HepG2 (cell line): ENCODE measurements around the gene NLRP8. TPM values are rescaled to one million over a fixed set of nuclear protein-coding genes. Genes with fewer than 3 reads are reported as not detected.

Experiments used
- ATAC-seq: fragments of 200-7000 bp; cut with Tn5 transposase; 3 replicates; pipeline ENCODE4 v1.9.1; 2020; ENCODE audit warnings: mild to moderate bottlenecking, moderate library complexity
- BruUV-seq: library from RNA; stranded (reverse); fragments of 400-500 nt; replicated peaks from 2 replicates; lab custom pipeline; 2021; lab: Mats Ljungman, UMichigan
- CTCF ChIA-PET: fragments of 300-600 bp; formaldehyde crosslinking; extraction: SDS; loops from one replicate; lab custom pipeline; 2021; ENCODE audit warnings: low total read pairs, inconsistent platforms, low intra/inter-chr PET ratio; lab: Yijun Ruan, JAX
- POLR2A ChIA-PET: fragments of 350-600 bp; sonication (Branson Sonifier 250); formaldehyde crosslinking; loops from one replicate; lab custom pipeline; 2020; ENCODE audit warnings: antibody characterized with exemption, inconsistent platforms; lab: Yijun Ruan, JAX
- DNase-seq: peaks from one replicate; pipeline ENCODE4 v3.0.0-alpha.2; 2015; ENCODE audit warnings: low spot score
- FAIRE-seq: peaks from 3 replicates; lab custom pipeline; 2011; peaks lifted over from hg19 to GRCh38; lab: Jason Lieb, UNC
- H2AFZ ChIP-seq: one replicate; pipeline ENCODE4 v1.6.1; 2011; ENCODE audit warnings: low read length, inconsistent platforms
- H3K27ac ChIP-seq: fragments of 300-600 bp; 3 replicates; pipeline ENCODE4 v1.8.0; 2011; ENCODE audit warnings: mixed run types, mild to moderate bottlenecking, mixed read lengths, low read length, inconsistent platforms; ENCODE audit not compliant: insufficient read depth; ENCODE audit errors: extremely low read length
- H3K27me3 ChIP-seq, 2 experiments: fragments of 200-600 bp in 1 of 2; 2 replicates in 1 of 2; 3 replicates in 1 of 2; pipeline versions ENCODE4 v1.6.0 to v1.8.0; 2011; ENCODE audit warnings: low read length in 2 of 2, mild to moderate bottlenecking in 2 of 2, moderate library complexity in 2 of 2, inconsistent platforms in 1 of 2; ENCODE audit not compliant: insufficient read depth in 2 of 2, control insufficient read depth in 1 of 2
- H3K36me3 ChIP-seq, 2 experiments: fragments of 200-600 bp in 1 of 2; replicated peaks in 1 of 2; 2 replicates in 1 of 2; 3 replicates in 1 of 2; pipeline versions ENCODE4 v1.5.1 to v1.8.0; 2011; ENCODE audit warnings: low read length in 2 of 2, inconsistent platforms in 1 of 2; ENCODE audit not compliant: insufficient read depth in 2 of 2, control insufficient read depth in 1 of 2
- H3K4me1 ChIP-seq: 2 replicates; pipeline ENCODE4 v1.5.1; 2012; ENCODE audit warnings: low read length, inconsistent platforms; ENCODE audit not compliant: insufficient read depth
- H3K4me2 ChIP-seq: 2 replicates; pipeline ENCODE4 v1.6.0; 2011; ENCODE audit warnings: low read depth, low read length, inconsistent platforms
- H3K4me3 ChIP-seq, 3 experiments: fragments of 200-600 bp in 1 of 3; sonication (generic), shearing (Covaris generic) in 1 of 3; replicated peaks in 1 of 3; 2 replicates each; pipeline ENCODE4 v1.5.1; 2011 to 2016; ENCODE audit warnings: low read length in 3 of 3, inconsistent platforms in 2 of 3, low read depth in 2 of 3, mild to moderate bottlenecking in 2 of 3, control low read depth in 1 of 3, mixed read lengths in 1 of 3; ENCODE audit not compliant: insufficient read depth in 1 of 3
- H3K79me2 ChIP-seq: one replicate; pipeline ENCODE4 v1.6.1; 2011; ENCODE audit warnings: low read length, inconsistent platforms; ENCODE audit not compliant: insufficient read depth
- H3K9ac ChIP-seq: 2 replicates; pipeline ENCODE4 v1.6.0; 2011; ENCODE audit warnings: mild to moderate bottlenecking, low read depth, low read length, inconsistent platforms; ENCODE audit not compliant: insufficient read depth
- H3K9me3 ChIP-seq: 2 replicates; pipeline ENCODE4 v1.5.1; 2012; ENCODE audit warnings: mild to moderate bottlenecking, low read length
- H4K20me1 ChIP-seq: 2 replicates; pipeline ENCODE4 v1.6.0; 2011; ENCODE audit warnings: inconsistent platforms, mild to moderate bottlenecking, low read length, moderate library complexity; ENCODE audit not compliant: insufficient read depth
- HNRNPK ChIP-seq: fragments of 200-400 bp; formaldehyde crosslinking; IDR thresholded peaks from 2 replicates; pipeline ENCODE4 v1.6.1; 2018; ENCODE audit warnings: low read length, low read depth, moderate library complexity, mild to moderate bottlenecking; ENCODE audit not compliant: poor library complexity, severe bottlenecking
- MAFF ChIP-seq: IDR thresholded peaks from 2 replicates; pipeline ENCODE4 v1.6.1; 2011; ENCODE audit warnings: low read depth, low read length, improper control_type of control experiment
- MAFK ChIP-seq, 2 experiments: IDR thresholded peaks in 1 of 2; conservative IDR thresholded peaks in 1 of 2; 2 replicates each; pipeline ENCODE4 v1.6.1; 2011; ENCODE audit warnings: improper control_type of control experiment in 2 of 2, low read length in 2 of 2
- THYN1 ChIP-seq: sonication (generic); formaldehyde crosslinking; IDR thresholded peaks from 2 replicates; pipeline ENCODE4 v1.8.1; 2023; ENCODE audit warnings: low read depth, mild to moderate bottlenecking, moderate library complexity, missing genetic modification reagents, borderline replicate concordance
- ZNF652 ChIP-seq: IDR thresholded peaks from 2 replicates; pipeline ENCODE4 v1.6.1; 2016; ENCODE audit warnings: low read depth, borderline replicate concordance
- WGBS: methylation state at CpG from one replicate; pipeline ENCODE4 v1.1.6; 2017; ENCODE audit warnings: low lambda C conversion rate; 5-methylcytosine and 5-hydroxymethylcytosine counted together
- in situ Hi-C: cut with HindIII; loops from 2 replicates; pipeline ENCODE4 v1.10.0; 2017; ENCODE audit warnings: low pct_unique_long_range_greater_than_20kb; ENCODE audit not compliant: extremely low pct_ligation_motif_present
- intact Hi-C: fragments of 100-400 bp; cut with micrococcal nuclease; formaldehyde crosslinking; loops from one replicate; pipeline ENCODE4 v1.10.0; 2022; ENCODE audit not compliant: unreplicated experiment
- polyA plus RNA-seq, 8 experiments: library from polyadenylated mRNA; depleted of rRNA in 3 of 8; stranded (reverse) in 7 of 8; unstranded in 1 of 8; fragments of >200 nt; fragmentation: Illumina TruSeq in 4 of 8; extraction: Trizol in 4 of 8; gene quantifications; 2 replicates each; pipeline versions ENCODE4 v1.2.1 to v1.2.3, GENCODE V29; 2011 to 2016; ENCODE audit warnings: low read depth in 4 of 8, missing spikeins in 1 of 8, mixed read lengths in 1 of 8; ENCODE audit not compliant: insufficient read depth in 1 of 8
- total RNA-seq, 5 experiments: library from RNA; depleted of rRNA; stranded (reverse); fragments of >200 nt; fragmentation: Illumina TruSeq; extraction: Trizol; gene quantifications; 2 replicates each; pipeline ENCODE4 v1.2.3, GENCODE V29; 2016; ENCODE audit warnings: low read depth in 1 of 5

NLRP8 gene
- total and polyA plus RNA-seq, 2 of the 13 experiments (the other 11 are each of a cell fraction or from before 2014, with no cell fraction given) = not detected

DNA sequence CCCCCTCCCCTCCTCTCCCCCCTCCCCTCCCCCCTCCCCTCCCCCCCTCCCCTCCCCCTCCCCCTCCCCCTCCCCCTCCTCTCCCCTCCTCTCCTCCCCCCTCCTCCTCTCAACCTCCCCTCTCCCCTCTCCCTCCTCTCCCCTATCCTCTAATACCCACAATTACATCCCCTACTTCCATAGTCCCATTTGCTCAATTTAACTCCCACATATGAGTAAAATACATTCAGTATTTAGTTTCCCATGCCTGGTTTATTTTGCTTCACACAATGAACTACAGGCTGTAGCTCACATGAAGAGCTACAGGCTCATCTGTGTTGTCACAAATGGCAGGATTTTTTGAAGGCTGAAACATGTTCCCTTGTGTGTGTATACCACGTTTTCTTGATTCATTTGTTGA, 45.9 kb downstream of the NLRP8 start:
- no peaks in the 10 kb centered on the region for H3K4me1 ChIP-seq
- WGBS = 18% methylated on average over 1 of the region's 1 CpG
- in situ Hi-C loops = no loop called here
- no peaks in the 10 kb centered on the region for H3K79me2 ChIP-seq
- H2AFZ ChIP-seq = no peak overlapping the region
- ChIA-PET POLR2A (no interaction called here), CTCF (no interaction called here)
- no peaks in the 10 kb centered on the region for H3K36me3 ChIP-seq
- TF ChIP-seq HNRNPK (peak; percentile 84), ZNF652 (CRISPR knock-in tag) (no peak)
- ATAC-seq = no peak
- no TSS peak for BruUV-seq
- no peak overlapping the region for H3K4me2 ChIP-seq
- no peaks in the 10 kb centered on the region for H4K20me1 ChIP-seq
- DNase-seq = no peak
- H3K27ac ChIP-seq = no peak overlapping the region
- no peak for FAIRE-seq
- H3K9ac ChIP-seq = no peak overlapping the region
- intact Hi-C loops = no loop called here
- no peak overlapping the region for H3K4me3 ChIP-seq
- no peaks in the 10 kb centered on the region for H3K9me3 ChIP-seq
- peaks cover 0 to 3% of the 10 kb centered on the region in 2 experiments; a peak in 1 of 5 replicates for H3K27me3 ChIP-seq

- H4K20me1 ChIP-seq = no peaks in the 10 kb centered on the region
- DNase-seq (no peak), ATAC-seq (no peak), FAIRE-seq (no peak)
- H3K4me3 ChIP-seq = no peak overlapping the region
- BruUV-seq = no TSS peak
- WGBS = 3% methylated on average over 1 of the region's 1 CpG
- CTCF ChIA-PET = no interaction called here
- H3K79me2 ChIP-seq = no peaks in the 10 kb centered on the region
- H3K27me3 ChIP-seq = no peaks in the 10 kb centered on the region
- no peak overlapping the region for H3K9ac ChIP-seq
- H3K4me1 ChIP-seq = no peaks in the 10 kb centered on the region
- POLR2A ChIA-PET = no interaction called here
- H3K4me2 ChIP-seq = no peak overlapping the region
- no peaks in the 10 kb centered on the region for H3K9me3 ChIP-seq
- in situ Hi-C loops = no loop called here
- TF ChIP-seq MAFF (peak; percentile 41; the same call in 1 of the 2 replicates), MAFK (conservative IDR thresholded peaks at IDR 0.05 in 1 of 2, IDR thresholded peaks at IDR 0.05 in 1 of 2; ENCODE audit: low read length in 2 of 2) (peak in 1 of 2 experiments; percentile 64; a peak in 3 of 4 replicates), THYN1 (no peak)
- intact Hi-C loops = no loop called here
- H3K36me3 ChIP-seq = no peaks in the 10 kb centered on the region
- no peak overlapping the region for H2AFZ ChIP-seq
- no peak overlapping the region for H3K27ac ChIP-seq
Observed at GRCh38 chr19:56014765-56015164, 67.1 kb downstream of the NLRP8 start.
